RKO (cell line): ENCODE measurements around the gene IL32.
"Not testable (repeated sequence)": the region's sequence is repeated elsewhere in the genome, so short reads cannot be mapped to it uniquely, and the experiment has no call there.

Experiments used
- DNase-seq: peaks from one replicate; pipeline ENCODE4 v3.0.0-alpha.2; 2016; ENCODE audit warnings: low spot score

IL32 gene

DNA sequence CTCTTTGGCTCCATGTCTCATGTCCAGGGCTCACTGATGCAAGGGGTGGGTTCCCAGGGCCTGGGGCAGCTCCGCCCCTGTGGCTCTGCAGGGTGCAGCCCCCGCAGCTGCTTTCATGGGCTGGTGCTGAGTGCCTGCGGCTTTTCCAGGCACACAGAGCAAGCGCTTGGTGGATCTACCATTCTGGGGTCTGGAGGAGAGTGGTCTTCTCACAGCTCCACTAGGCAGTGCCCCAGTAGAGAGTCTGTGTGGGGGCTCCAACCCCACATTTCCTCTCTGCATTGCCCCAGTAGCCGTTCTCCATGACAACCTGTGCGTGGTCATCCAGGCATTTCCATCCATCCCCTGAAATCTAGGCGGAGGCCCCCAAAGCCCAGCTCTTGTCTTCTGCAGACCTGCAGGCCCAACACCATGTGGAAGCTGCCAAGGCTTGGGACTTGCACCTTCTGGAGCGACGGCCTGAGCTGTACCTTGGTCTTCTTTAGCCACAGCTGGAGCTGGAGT lies 5.2 kb downstream of the IL32 start:
- DNase-seq: no peak

DNA sequence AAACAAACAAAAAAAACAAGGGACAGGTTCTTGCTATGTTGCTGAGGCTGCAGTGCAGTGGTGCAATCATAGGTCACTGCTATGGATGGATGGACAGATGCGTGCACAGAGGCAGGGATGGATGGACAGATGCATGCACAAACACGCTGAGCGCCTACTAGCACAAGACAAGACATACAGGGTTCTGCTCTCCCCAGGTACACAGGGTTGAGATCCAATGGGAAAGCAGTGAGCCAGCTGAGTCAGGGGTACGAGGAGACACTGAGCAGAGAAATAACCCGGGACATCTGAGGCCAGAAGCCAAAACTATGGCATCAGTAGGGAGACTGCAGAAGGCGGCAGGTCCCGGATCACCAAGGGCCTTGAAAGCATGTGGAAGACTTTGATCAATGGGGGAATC lies 6.2 kb downstream of the IL32 start:
- DNase-seq: no peak

- DNase-seq: not testable (repeated sequence)
These were observed 6.7 kb downstream of the IL32 start for GRCh38 chr16:3072148-3072547.

- not testable (repeated sequence) for DNase-seq
These were observed 7.3 kb downstream of the IL32 start for GRCh38 chr16:3072576-3073263.

DNA sequence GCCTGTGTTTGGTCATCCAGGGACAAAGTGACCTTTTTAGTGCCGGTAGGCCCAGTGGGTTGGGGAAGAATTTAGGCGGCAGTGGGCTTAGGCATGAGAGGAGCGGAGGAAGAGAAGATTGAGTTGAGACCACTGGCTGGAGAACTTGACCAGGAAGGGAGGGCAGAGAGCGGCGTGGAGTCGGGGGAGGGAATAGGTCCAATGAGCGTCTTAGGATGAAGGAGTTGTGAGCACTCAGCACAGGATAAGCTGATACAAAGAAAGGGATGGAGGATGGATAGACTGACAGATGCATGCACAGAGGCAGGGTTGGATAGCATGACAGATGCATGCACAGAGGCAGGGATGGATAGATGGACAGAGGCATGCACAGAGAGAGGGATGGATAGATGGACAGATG lies 8.0 kb downstream of the IL32 start:
- no peak for DNase-seq

GRCh38 chr16:3074860-3075522 lies 9.6 kb downstream of the IL32 start:
- DNase-seq: no peak

DNA sequence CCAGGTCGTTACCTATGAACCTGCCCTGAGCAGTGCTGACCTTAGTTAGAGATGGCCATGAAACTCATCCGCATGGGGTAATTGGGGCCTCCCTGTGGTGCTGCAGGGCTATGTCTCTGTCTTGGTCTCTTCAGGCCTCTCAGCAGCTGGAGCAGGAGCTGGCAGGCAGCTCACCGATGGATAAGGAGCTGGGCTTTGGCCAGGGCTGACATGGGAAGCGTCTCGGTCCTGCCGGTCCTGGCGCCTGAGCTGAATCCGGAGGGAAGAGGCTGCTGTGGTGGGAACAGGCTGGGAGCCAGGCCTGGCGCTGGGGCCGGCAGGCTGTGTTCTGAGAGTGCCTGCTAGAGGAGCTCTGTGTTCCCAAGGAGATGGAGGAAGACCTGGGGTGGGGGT lies 10.1 kb downstream of the IL32 start:
- DNase-seq: no peak

- DNase-seq: not testable (repeated sequence)
These were observed 10.5 kb downstream of the IL32 start for GRCh38 chr16:3075946-3076345.

DNA sequence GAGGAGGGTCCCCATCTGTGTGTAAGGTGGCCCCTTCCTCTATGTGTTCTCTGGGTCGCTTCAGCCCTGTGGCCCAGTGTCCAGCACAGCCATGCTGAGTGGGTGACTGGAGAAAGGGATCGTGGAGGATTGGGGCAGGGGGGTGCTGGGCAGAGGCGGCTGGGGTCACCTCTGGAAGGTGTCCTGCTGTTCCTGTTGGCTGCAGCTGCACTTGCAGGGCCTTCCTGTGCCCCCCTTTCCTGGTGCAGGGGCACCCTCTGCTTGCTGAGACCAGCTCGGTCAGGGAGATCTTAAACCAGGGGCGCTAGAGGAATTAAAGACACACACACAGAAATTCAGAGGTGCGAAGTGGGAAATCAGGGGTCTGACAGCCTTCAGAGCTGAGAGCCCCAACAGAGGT lies 11.1 kb downstream of the IL32 start:
- DNase-seq: no peak

DNA sequence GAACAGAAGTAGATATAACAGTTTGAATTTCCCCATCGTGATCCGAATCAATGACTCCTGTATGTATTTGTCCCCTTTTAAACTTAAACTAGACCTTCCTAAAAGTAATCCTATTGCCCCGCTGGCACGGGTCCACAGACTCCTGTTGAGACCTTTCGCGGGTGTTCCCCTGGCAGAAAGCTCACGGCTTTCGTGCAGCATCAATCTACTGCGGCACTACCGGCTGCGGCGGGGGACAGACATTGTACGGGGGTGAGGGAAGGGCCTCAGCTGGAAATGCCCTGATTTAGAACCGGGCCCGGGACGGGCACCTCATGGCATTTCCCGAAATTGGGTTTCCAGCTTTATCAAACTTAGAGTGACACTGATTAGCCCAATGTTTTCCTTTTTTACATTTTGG lies 14.6 kb downstream of the IL32 start:
- no peak for DNase-seq

DNA sequence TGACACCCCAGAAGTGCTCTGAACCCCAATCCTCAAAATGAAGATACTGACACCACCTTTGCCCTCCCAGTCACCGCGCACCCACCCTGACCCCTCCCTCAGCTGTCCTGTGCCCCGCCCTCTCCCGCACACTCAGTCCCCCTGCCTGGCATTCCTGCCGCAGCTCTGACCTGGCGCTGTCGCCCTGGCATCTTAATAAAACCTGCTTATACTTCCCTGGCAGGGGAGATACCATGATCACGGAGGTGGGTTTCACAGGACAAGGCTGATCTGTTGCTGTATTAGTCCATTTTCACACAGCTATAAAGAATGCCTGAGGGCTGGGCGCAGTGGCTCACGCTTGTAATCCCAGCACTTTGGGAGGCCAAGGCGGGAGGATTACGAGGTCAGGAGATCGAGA lies 16.5 kb downstream of the IL32 start:
- DNase-seq: not testable (repeated sequence)

DNA sequence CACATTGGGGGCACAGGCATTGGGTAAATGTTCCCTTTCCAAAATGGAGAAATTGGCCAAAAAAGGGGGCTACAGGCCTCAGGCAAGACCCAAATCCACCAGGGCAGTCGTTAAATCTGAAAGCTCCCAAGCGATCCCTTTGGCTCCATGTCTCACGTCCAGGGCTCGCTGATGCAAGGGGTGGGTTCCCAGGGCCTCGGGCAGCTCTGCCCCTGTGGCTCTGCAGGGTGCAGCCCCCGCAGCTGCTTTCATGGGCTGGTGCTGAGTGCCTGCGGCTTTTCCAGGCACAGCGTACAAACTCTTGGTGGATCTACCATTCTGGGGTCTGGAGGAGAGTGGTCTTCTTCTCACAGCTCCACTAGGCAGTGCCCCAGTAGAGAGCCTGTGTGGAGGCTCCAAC lies 18.0 kb downstream of the IL32 start:
- DNase-seq: not testable (repeated sequence)

GRCh38 chr16:3084491-3084890 lies 19.1 kb downstream of the IL32 start:
- DNase-seq: no peak

- DNase-seq: no peak
These were observed 19.7 kb downstream of the IL32 start for GRCh38 chr16:3084969-3085670.

DNA sequence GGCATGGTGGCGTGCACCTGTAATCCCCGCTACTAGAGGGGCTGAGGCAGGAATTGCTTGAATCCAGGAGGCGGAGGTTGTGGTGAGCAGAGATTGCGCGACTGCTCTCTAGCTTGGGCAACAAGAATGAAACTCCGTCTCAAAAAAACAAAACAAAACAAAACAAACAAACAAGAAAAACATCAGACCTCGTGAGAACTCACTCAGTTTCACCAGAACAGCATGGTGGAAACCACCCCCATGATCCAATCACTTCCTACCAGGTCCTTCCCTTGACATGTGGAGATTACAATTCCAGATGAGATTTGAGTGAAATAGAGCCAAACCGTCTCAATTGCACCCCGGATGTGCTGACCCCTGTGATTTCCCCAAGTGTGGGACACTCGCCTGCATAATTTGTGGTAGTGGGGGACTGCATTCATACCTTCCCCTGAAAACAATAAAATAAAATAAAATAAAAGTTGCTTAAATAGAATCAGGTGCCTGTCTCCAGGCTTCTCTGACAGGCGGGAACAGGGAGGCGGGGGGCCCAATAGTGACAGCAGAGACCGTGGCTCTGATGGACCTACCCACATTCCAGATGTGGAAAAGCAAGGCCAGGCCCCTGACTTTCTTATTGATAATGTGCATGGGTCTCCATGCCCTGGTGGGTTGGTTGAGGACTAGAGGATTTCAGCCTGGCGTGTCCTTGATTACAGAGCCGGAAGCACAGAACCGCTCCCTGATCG lies 20.6 kb downstream of the IL32 start:
- DNase-seq: no peak

- no peak for DNase-seq
These were observed 21.3 kb downstream of the IL32 start for GRCh38 chr16:3086596-3087242.

DNA sequence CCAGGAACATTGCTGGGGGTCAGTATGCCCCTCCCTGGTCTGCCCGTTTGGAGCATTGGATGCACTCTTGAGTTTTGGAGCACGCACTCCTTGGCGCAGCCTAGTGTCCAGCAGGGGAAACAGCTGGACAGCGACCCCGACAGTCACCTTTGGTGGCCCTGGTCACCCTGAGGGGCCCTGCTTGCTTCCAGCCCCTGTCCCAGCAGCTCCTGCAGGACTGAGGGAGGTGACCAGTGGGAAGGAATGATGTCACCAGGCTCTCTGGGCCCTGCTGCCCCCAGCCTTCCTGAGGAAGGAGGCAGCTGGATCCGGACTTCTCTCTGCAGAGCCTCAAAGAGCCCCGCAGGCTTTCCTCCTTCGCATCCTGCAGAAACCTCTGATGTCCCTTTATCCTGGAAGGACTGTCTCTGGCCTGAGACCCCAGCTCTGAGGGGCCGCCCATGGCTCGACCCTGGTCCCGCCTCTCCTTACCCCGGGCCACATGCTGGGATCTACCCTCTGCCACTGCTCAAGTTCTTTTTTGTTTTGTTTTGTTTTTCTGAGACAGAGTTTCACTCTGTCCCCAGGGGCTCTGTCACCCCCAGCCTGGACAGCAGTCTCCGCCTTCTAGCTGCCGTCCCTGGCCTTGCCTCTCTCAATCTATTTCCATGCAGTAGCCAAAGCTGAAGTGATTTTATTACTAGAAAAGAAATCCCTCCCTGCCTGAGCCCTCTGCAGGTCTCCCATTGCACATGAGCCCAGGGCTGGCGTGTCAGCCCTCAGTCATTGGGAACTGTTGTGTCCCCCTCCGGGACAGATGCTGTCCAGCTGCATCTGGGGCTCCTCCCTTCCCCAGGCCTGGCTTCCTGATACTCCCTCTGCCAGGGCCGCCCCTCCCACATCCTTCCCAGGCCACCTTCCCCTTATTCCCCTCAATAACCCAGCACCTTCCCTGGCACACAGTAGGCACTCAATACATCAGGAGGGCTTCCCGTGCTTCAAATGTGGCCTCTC lies 22.1 kb downstream of the IL32 start:
- DNase-seq: no peak

DNA sequence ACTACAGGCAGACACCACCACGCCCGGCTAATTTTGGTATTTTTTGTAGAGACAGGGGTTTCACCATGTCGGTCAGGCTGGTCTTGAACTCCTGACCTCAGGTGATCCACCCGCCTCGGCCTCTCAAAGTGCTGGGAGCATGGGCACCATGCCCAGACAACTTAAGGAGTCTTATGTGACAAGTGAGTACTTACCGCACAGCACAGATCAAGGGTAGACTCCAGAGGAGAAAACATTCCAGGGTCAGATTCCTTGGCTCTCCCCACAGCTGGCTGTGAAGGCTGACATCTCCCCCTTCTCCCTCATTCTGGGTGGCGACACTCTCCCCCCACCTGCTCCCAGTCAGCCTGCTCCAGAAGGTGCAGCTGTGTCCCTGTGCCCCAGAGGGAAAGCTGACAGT lies 23.0 kb downstream of the IL32 start:
- no peak for DNase-seq

DNA sequence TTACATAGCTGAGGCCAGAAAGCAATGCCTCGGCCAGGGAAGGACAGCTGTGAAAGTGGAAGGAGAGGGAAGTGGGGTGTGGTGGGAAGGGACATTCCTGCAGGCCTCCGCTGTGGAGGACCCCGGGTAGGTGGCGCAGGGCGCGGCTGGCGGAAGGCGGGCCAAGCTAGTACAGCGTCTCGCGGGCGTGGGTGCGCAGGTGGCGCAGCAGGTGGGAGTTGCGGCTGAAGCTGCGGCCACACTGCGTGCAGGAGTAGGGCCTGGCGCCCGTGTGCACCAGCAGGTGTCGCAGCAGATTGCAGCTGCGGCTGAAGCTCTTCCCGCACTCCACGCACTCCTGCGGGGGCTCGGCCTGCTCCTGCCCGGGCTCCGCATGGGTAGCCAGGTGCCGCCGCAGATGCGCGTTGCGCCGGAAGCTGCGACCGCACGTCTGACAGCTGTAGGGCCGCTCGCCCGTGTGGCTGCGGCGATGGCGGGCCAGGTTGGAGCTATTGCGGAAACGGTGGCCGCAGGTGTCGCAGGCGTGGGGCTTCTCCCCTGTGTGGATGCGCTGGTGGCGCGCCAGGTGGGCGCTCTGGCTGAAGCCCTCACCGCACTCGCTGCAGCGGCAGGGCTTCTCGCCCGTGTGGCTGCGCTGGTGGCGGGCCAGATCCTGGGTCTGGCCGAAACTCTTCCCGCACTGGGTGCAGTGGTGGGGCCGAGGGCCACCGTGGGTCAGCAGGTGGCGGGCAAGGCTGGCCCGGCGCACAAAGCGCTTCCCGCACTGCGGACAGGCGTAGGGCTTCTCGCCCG lies 23.7 kb downstream of the IL32 start:
- DNase-seq: no peak
